HepG2 (cell line): ENCODE data around the gene RESP18. TPM values are rescaled to one million over a fixed set of nuclear protein-coding genes. Genes with fewer than 3 reads are reported as not detected.

Experiments used
- ADNP ChIP-seq: sonication (generic); formaldehyde crosslinking; IDR thresholded peaks from 2 replicates; pipeline ENCODE4 v1.4.0; 2020; ENCODE audit warnings: missing genetic modification reagents
- ATF2 ChIP-seq: sonication (generic); formaldehyde crosslinking; IDR thresholded peaks from 2 replicates; pipeline ENCODE4 v1.4.0; 2020; ENCODE audit warnings: missing genetic modification reagents
- IKZF4 ChIP-seq: sonication (generic); formaldehyde crosslinking; IDR thresholded peaks from 2 replicates; pipeline ENCODE4 v1.5.1; 2020; ENCODE audit warnings: borderline replicate concordance, mild to moderate bottlenecking, low read depth, missing genetic modification reagents; ENCODE audit errors: not compliant biosample characterization
- IKZF5 ChIP-seq: IDR thresholded peaks from 2 replicates; pipeline ENCODE4 v1.6.1; 2018; ENCODE audit warnings: missing genetic modification reagents, mild to moderate bottlenecking, missing compliant biosample characterization
- ISX ChIP-seq: sonication (generic); formaldehyde crosslinking; conservative IDR thresholded peaks from 2 replicates; pipeline ENCODE4 v1.5.0; 2020; ENCODE audit warnings: missing genetic modification reagents
- MATR3 ChIP-seq: sonication (generic); formaldehyde crosslinking; IDR thresholded peaks from 2 replicates; pipeline ENCODE4 v1.4.0; 2020; ENCODE audit warnings: missing genetic modification reagents
- NR0B2 ChIP-seq: sonication (generic); formaldehyde crosslinking; IDR thresholded peaks from 2 replicates; pipeline ENCODE4 v1.4.0; 2020; ENCODE audit warnings: mild to moderate bottlenecking, missing genetic modification reagents
- PATZ1 ChIP-seq: sonication (generic); formaldehyde crosslinking; IDR thresholded peaks from 2 replicates; pipeline ENCODE4 v1.4.0; 2020; ENCODE audit warnings: missing genetic modification reagents
- PHF8 ChIP-seq: sonication (generic); formaldehyde crosslinking; IDR thresholded peaks from 2 replicates; pipeline ENCODE4 v1.5.0; 2020; ENCODE audit warnings: missing genetic modification reagents
- REXO4 ChIP-seq: sonication (generic); formaldehyde crosslinking; IDR thresholded peaks from 2 replicates; pipeline ENCODE4 v1.8.0; 2022; ENCODE audit warnings: missing genetic modification reagents, mild to moderate bottlenecking, borderline replicate concordance
- RFX1 ChIP-seq: fragments of 450-650 bp; IDR thresholded peaks from 2 replicates; pipeline ENCODE4 v1.6.1; 2017
- RFX3 ChIP-seq: IDR thresholded peaks from 2 replicates; pipeline ENCODE4 v1.6.1; 2016; ENCODE audit warnings: missing biosample characterization, missing genetic modification reagents
- THAP11 ChIP-seq: IDR thresholded peaks from 2 replicates; pipeline ENCODE4 v1.6.1; 2016; ENCODE audit warnings: missing biosample characterization, missing genetic modification reagents
- YEATS2 ChIP-seq: sonication (generic); formaldehyde crosslinking; IDR thresholded peaks from 2 replicates; pipeline ENCODE4 v1.4.0; 2020; ENCODE audit warnings: missing genetic modification reagents, borderline replicate concordance
- ZNF274 ChIP-seq: sonication (generic); formaldehyde crosslinking; IDR thresholded peaks from 2 replicates; pipeline ENCODE4 v1.5.1; 2020; ENCODE audit warnings: mild to moderate bottlenecking, missing genetic modification reagents
- ZNF33A ChIP-seq: sonication (generic); formaldehyde crosslinking; IDR thresholded peaks from 2 replicates; pipeline ENCODE4 v1.5.1; 2020; ENCODE audit warnings: missing genetic modification reagents, mild to moderate bottlenecking, moderate library complexity, borderline replicate concordance
- ZNF550 ChIP-seq: sonication (generic); formaldehyde crosslinking; IDR thresholded peaks from 2 replicates; pipeline ENCODE4 v1.4.0; 2020; ENCODE audit warnings: mild to moderate bottlenecking, missing genetic modification reagents, borderline replicate concordance
- ZNF652 ChIP-seq: IDR thresholded peaks from 2 replicates; pipeline ENCODE4 v1.6.1; 2016; ENCODE audit warnings: low read depth, borderline replicate concordance
- ZNF672 ChIP-seq: sonication (generic); formaldehyde crosslinking; IDR thresholded peaks from 2 replicates; pipeline ENCODE4 v1.8.1; 2022; ENCODE audit warnings: missing genetic modification reagents
- polyA plus RNA-seq, 8 experiments: library from polyadenylated mRNA; depleted of rRNA in 3 of 8; stranded (reverse) in 7 of 8; unstranded in 1 of 8; fragments of >200 nt; fragmentation: Illumina TruSeq in 4 of 8; extraction: Trizol in 4 of 8; gene quantifications; 2 replicates each; pipeline versions ENCODE4 v1.2.1 to v1.2.3, GENCODE V29; 2011 to 2016; ENCODE audit warnings: low read depth in 4 of 8, missing spikeins in 1 of 8, mixed read lengths in 1 of 8; ENCODE audit not compliant: insufficient read depth in 1 of 8
- total RNA-seq, 5 experiments: library from RNA; depleted of rRNA; stranded (reverse); fragments of >200 nt; fragmentation: Illumina TruSeq; extraction: Trizol; gene quantifications; 2 replicates each; pipeline ENCODE4 v1.2.3, GENCODE V29; 2016; ENCODE audit warnings: low read depth in 1 of 5
- TF ChIP-seq, protein P1 (sequence below): sonication (generic); formaldehyde crosslinking; IDR thresholded peaks from 2 replicates; pipeline ENCODE4 v1.4.0; 2020; ENCODE audit warnings: mild to moderate bottlenecking, low read depth, missing genetic modification reagents
- TF ChIP-seq, protein P2 (sequence below): sonication (generic); formaldehyde crosslinking; IDR thresholded peaks from 2 replicates; pipeline ENCODE4 v1.4.0; 2020; ENCODE audit warnings: missing genetic modification reagents, mild to moderate bottlenecking, borderline replicate concordance

RESP18 gene
- total and polyA plus RNA-seq, 2 of the 13 experiments (the other 11 are each of a cell fraction or from before 2014, with no cell fraction given): not detected

DNA sequence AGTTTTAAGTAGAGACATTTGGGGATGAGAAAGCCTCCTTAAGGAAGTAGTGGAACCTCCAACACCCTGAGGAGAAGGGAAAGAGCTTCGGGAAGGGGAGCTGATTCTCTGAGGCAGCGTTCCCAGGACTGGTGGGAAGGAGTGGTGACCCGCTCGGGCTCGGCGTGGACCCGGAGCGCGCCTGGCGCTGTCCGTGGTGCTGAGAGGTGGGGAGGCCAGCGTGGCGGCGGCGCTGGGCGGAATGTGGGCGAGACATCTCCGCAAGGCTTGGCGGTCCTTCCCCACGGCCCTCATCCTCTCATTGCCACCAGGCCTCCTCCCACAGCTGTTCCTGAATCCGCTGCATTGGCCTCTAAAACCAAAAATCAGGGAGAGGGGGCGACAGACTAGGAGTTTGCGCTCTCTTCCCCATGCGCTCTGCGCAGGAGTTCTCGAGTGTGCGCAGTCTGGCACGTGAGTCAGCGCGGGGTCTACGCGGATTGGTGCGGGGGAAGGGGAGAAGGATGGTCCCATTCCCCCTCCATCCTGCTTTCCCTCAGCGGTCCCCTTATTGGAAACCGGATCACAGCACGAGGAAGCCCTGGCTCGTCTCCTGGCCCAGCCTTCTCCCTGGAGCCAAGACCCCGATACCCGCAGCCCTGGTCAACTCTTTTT, 857 bp downstream of the RESP18 start (continued):
- 0 out of 2 replicates have a peak, but pooled peaks have one; percentile 58 for TF ChIP-seq ISX (CRISPR knock-in tag)
- 0 out of 2 replicates have a peak, but pooled peaks have one; percentile 33 for TF ChIP-seq NR0B2 (CRISPR knock-in tag)
- no peak for TF ChIP-seq ZNF672 (CRISPR knock-in tag)
- TF ChIP-seq ADNP: no peak
- peak; percentile 57 for TF ChIP-seq PATZ1 (CRISPR knock-in tag)
- no peak for TF ChIP-seq ZNF33A (CRISPR knock-in tag)
- peak; percentile 62; the same call in 1 of the 2 replicates for TF ChIP-seq REXO4
- TF ChIP-seq YEATS2: 0 out of 2 replicates have a peak, but pooled peaks have one; percentile 34
- TF ChIP-seq ATF2 (CRISPR knock-in tag): peak; percentile 84
- no peak for TF ChIP-seq PHF8 (CRISPR knock-in tag)
- TF ChIP-seq, protein P1, sequence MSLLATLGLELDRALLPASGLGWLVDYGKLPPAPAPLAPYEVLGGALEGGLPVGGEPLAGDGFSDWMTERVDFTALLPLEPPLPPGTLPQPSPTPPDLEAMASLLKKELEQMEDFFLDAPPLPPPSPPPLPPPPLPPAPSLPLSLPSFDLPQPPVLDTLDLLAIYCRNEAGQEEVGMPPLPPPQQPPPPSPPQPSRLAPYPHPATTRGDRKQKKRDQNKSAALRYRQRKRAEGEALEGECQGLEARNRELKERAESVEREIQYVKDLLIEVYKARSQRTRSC: peak; percentile 77; the same call in 1 of the 2 replicates
- peak; percentile 80; the same call in 1 of the 2 replicates for TF ChIP-seq IKZF5 (CRISPR knock-in tag)
- TF ChIP-seq, protein P2, sequence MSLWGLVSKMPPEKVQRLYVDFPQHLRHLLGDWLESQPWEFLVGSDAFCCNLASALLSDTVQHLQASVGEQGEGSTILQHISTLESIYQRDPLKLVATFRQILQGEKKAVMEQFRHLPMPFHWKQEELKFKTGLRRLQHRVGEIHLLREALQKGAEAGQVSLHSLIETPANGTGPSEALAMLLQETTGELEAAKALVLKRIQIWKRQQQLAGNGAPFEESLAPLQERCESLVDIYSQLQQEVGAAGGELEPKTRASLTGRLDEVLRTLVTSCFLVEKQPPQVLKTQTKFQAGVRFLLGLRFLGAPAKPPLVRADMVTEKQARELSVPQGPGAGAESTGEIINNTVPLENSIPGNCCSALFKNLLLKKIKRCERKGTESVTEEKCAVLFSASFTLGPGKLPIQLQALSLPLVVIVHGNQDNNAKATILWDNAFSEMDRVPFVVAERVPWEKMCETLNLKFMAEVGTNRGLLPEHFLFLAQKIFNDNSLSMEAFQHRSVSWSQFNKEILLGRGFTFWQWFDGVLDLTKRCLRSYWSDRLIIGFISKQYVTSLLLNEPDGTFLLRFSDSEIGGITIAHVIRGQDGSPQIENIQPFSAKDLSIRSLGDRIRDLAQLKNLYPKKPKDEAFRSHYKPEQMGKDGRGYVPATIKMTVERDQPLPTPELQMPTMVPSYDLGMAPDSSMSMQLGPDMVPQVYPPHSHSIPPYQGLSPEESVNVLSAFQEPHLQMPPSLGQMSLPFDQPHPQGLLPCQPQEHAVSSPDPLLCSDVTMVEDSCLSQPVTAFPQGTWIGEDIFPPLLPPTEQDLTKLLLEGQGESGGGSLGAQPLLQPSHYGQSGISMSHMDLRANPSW: no peak
- no peak for TF ChIP-seq MATR3 (CRISPR knock-in tag)
- TF ChIP-seq ZNF550 (CRISPR knock-in tag): no peak
- TF ChIP-seq IKZF4 (CRISPR knock-in tag): peak; percentile 96
- TF ChIP-seq ZNF652 (CRISPR knock-in tag): no peak
- TF ChIP-seq THAP11 (CRISPR knock-in tag): peak; percentile 54
- peak; percentile 92 for TF ChIP-seq ZNF274
- TF ChIP-seq RFX3 (CRISPR knock-in tag): 0 out of 2 replicates have a peak, but pooled peaks have one; percentile 25
- TF ChIP-seq RFX1: no peak
